IPS-18a (cell line): ENCODE data around the gene RAD51.

Experiments
- H3K27ac ChIP-seq: one replicate; pipeline ENCODE4 v1.5.1; 2013; ENCODE audit warnings: low read length
- H3K27me3 ChIP-seq: one replicate; pipeline ENCODE4 v1.6.1; 2013; ENCODE audit warnings: mild to moderate bottlenecking, low read length; ENCODE audit not compliant: control insufficient read depth, insufficient read depth
- H3K36me3 ChIP-seq: one replicate; pipeline ENCODE4 v1.6.1; 2013; ENCODE audit warnings: low read depth, low read length; ENCODE audit not compliant: control insufficient read depth
- H3K4me1 ChIP-seq: one replicate; pipeline ENCODE4 v1.6.1; 2013; ENCODE audit warnings: low read depth, low read length; ENCODE audit not compliant: control insufficient read depth
- H3K4me3 ChIP-seq: one replicate; pipeline ENCODE4 v1.5.1; 2013; ENCODE audit warnings: low read length
- H3K9ac ChIP-seq: one replicate; pipeline ENCODE4 v1.6.1; 2013; ENCODE audit warnings: mild to moderate bottlenecking, low read length, moderate library complexity
- H3K9me3 ChIP-seq: one replicate; pipeline ENCODE4 v1.6.1; 2013; ENCODE audit warnings: low read depth, low read length; ENCODE audit not compliant: control insufficient read depth

RAD51 gene

GRCh38 chr15:40691737-40692136, 3.2 kb upstream of the RAD51 start:
- Histone ChIP-seq H3K27ac (no peak overlapping the region), H3K4me1 (no peaks in the 10 kb centered on the region), H3K9ac (no peak overlapping the region), H3K36me3 (no peaks in the 10 kb centered on the region), H3K27me3 (no peaks in the 10 kb centered on the region), H3K4me3 (no peak overlapping the region), H3K9me3 (no peaks in the 10 kb centered on the region)

DNA sequence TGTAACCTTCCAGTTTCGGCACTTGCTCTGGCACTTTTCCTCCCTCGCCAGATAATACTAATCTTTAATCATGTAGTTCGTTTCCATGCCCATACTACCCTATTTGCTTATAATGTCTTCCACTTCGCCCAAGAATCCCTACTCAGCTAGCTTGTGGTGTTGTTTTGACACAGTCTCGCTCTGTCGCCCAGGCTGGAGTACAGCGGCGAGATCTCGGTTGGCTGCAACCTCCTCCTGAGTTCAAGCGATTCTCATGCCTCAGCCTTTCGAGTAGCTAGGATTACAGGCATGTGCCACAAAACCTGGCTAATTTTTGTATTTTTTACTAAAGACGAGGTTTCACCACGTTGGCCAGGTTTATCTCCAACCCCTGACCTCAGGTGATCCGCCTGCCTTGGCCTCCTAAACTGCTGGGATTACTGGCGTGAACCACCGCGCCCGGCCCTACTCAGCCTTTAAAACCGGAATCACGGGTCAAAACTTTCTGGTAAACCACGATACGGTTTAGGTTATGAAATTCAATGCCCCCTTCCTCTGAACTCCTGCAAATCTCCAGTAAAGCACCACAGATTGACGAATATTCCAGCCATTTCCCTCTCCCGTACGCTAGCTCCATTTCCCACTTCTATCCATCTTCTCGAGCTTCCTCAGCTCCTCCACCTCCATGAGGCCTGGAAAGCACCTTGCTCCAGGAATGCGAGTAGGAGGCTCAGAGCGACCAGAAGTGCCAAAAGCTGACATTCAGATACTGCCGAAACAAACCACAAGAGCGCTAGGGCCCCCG, 878 bp upstream of the RAD51 start:
- H3K9ac ChIP-seq = peak overlapping the region; percentile 94
- no peaks in the 10 kb centered on the region for H3K9me3 ChIP-seq
- H3K27ac ChIP-seq = no peak overlapping the region
- peaks cover 4% of the 10 kb centered on the region for H3K36me3 ChIP-seq
- H3K4me1 ChIP-seq = no peaks in the 10 kb centered on the region
- H3K4me3 ChIP-seq = peak overlapping the region; percentile 81
- no peaks in the 10 kb centered on the region for H3K27me3 ChIP-seq

DNA sequence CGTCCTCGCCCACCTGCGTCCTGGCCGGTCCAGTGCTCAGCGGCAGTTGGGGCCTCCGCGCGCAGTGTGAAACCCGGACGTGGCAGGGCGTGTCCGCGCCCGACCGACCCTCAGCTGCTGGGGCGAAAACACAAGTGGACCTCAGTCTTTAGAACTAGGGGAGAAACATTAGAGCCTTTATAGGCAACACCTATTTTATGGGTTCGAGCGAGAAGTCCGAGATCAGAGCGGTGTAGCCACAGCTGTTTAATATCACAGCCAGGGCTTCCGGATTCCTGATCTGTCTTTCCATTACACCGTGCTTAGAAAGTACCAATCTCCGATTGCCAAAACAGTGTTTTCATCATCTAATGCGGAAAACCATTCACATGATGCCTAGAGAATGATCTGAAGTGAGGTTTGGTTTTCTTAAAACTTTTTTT, 506 bp downstream of the RAD51 start:
- no peaks in the 10 kb centered on the region for H3K9me3 ChIP-seq
- H3K4me3 ChIP-seq = peak overlapping the region; percentile 81
- peaks cover 16% of the 10 kb centered on the region for H3K36me3 ChIP-seq
- no peaks in the 10 kb centered on the region for H3K4me1 ChIP-seq
- H3K9ac ChIP-seq = peak overlapping the region; percentile 94
- no peak overlapping the region for H3K27ac ChIP-seq
- H3K27me3 ChIP-seq = no peaks in the 10 kb centered on the region

- Histone ChIP-seq H3K27ac (no peak overlapping the region), H3K27me3 (no peaks in the 10 kb centered on the region), H3K36me3 (peaks cover 24% of the 10 kb centered on the region), H3K4me1 (no peaks in the 10 kb centered on the region), H3K9me3 (no peaks in the 10 kb centered on the region), H3K9ac (no peak overlapping the region), H3K4me3 (peak overlapping the region; percentile 81)
These were observed 1.3 kb downstream of the RAD51 start for GRCh38 chr15:40696228-40696627.

GRCh38 chr15:40697916-40698315, 2.9 kb downstream of the RAD51 start:
- H3K4me3 ChIP-seq = no peak overlapping the region
- no peak overlapping the region for H3K27ac ChIP-seq
- H3K4me1 ChIP-seq = no peaks in the 10 kb centered on the region
- H3K9ac ChIP-seq = no peak overlapping the region
- H3K9me3 ChIP-seq = no peaks in the 10 kb centered on the region
- H3K36me3 ChIP-seq = peaks cover 36% of the 10 kb centered on the region
- H3K27me3 ChIP-seq = no peaks in the 10 kb centered on the region

- H3K4me3 ChIP-seq = no peak overlapping the region
- H3K4me1 ChIP-seq = no peaks in the 10 kb centered on the region
- H3K36me3 ChIP-seq = peaks cover 57% of the 10 kb centered on the region
- H3K27ac ChIP-seq = no peak overlapping the region
- H3K9ac ChIP-seq = no peak overlapping the region
- no peaks in the 10 kb centered on the region for H3K27me3 ChIP-seq
- H3K9me3 ChIP-seq = no peaks in the 10 kb centered on the region
These were observed 7.1 kb downstream of the RAD51 start for GRCh38 chr15:40702077-40702476.

GRCh38 chr15:40706121-40706520, 11.1 kb downstream of the RAD51 start:
- Histone ChIP-seq H3K9me3 (no peaks in the 10 kb centered on the region), H3K4me1 (no peaks in the 10 kb centered on the region), H3K27me3 (no peaks in the 10 kb centered on the region), H3K4me3 (no peak overlapping the region), H3K36me3 (peaks cover 60% of the 10 kb centered on the region), H3K9ac (no peak overlapping the region), H3K27ac (no peak overlapping the region)

GRCh38 chr15:40714144-40714543, 19.2 kb downstream of the RAD51 start:
- Histone ChIP-seq H3K36me3 (peaks cover 46% of the 10 kb centered on the region), H3K4me1 (no peaks in the 10 kb centered on the region), H3K9me3 (no peaks in the 10 kb centered on the region), H3K27me3 (no peaks in the 10 kb centered on the region), H3K9ac (no peak overlapping the region), H3K4me3 (no peak overlapping the region), H3K27ac (no peak overlapping the region)

- H3K4me3 ChIP-seq = no peak overlapping the region
- no peak overlapping the region for H3K27ac ChIP-seq
- H3K9me3 ChIP-seq = no peaks in the 10 kb centered on the region
- H3K36me3 ChIP-seq = peaks cover 52% of the 10 kb centered on the region
- no peaks in the 10 kb centered on the region for H3K4me1 ChIP-seq
- no peaks in the 10 kb centered on the region for H3K27me3 ChIP-seq
- H3K9ac ChIP-seq = no peak overlapping the region
These were observed 21.2 kb downstream of the RAD51 start for GRCh38 chr15:40716165-40716564.

DNA sequence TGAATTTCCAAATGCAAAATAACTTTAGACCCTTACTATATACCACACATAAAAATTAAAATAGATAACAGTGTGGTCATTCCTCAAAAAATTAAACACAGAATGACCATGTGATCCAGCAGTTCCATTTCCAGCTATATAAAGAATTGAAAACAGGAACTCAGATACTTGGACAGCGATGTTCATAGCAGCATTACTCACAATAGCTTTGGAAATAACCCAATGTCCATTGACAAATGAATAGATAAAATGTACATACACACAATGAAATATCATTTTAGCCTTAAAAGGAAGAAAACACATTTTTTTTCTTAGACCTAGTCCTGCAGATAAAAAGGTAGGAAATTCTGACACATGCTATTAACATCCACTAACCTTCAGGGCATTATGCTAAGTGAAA, 26.7 kb downstream of the RAD51 start:
- Histone ChIP-seq H3K27ac (no peak overlapping the region), H3K9me3 (no peaks in the 10 kb centered on the region), H3K27me3 (no peaks in the 10 kb centered on the region), H3K4me1 (no peaks in the 10 kb centered on the region), H3K9ac (no peak overlapping the region), H3K36me3 (peaks cover 56% of the 10 kb centered on the region), H3K4me3 (no peak overlapping the region)

DNA sequence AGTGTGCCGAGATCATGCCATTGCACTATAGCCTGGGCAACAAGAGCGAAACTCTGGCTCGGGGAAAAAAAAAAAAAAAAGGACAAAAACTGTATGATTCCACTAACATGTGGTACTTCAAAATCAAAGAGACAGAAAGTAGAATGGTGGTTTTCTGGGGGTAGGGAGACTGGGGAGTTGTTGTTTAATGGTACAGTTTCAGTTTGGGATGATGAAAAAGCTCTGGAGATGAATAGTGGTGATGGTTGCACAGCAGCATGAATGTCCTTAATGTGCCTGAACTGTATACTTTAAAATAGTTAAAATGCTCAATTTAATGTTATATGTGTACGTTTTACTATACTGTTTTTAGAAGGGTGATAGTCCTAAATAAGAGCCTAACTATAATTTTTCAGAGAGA, 27.4 kb downstream of the RAD51 start:
- no peaks in the 10 kb centered on the region for H3K4me1 ChIP-seq
- no peaks in the 10 kb centered on the region for H3K27me3 ChIP-seq
- no peak overlapping the region for H3K9ac ChIP-seq
- peaks cover 56% of the 10 kb centered on the region for H3K36me3 ChIP-seq
- H3K27ac ChIP-seq = no peak overlapping the region
- no peak overlapping the region for H3K4me3 ChIP-seq
- no peaks in the 10 kb centered on the region for H3K9me3 ChIP-seq

DNA sequence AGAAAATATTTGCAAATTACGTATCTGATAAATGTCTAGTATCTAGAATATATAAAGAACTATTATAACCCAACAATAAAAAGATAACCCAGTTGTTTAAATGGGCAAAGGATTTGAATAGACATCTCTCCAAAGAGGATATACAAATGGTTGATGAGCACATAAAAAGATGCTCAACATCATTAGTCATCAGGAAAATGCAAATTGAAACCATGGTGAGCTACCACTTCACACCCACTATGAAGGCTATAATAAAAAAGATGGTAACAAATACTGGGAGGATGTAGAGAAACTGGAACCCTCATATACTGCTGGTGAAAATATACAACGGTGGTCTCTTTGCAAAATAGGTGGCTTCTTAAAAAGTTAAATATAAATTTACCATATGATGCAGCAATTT, 28.0 kb downstream of the RAD51 start:
- no peaks in the 10 kb centered on the region for H3K4me1 ChIP-seq
- H3K4me3 ChIP-seq = no peak overlapping the region
- H3K36me3 ChIP-seq = peaks cover 50% of the 10 kb centered on the region
- H3K27ac ChIP-seq = no peak overlapping the region
- no peaks in the 10 kb centered on the region for H3K27me3 ChIP-seq
- H3K9me3 ChIP-seq = no peaks in the 10 kb centered on the region
- H3K9ac ChIP-seq = no peak overlapping the region
